NCI-H69 (cell line): ENCODE results near the gene TENT4B.

Experiments
- DNase-seq: peaks from one replicate; lab custom pipeline; 2025; lab: John Stamatoyannopoulos, UW

The TENT4B gene

DNA sequence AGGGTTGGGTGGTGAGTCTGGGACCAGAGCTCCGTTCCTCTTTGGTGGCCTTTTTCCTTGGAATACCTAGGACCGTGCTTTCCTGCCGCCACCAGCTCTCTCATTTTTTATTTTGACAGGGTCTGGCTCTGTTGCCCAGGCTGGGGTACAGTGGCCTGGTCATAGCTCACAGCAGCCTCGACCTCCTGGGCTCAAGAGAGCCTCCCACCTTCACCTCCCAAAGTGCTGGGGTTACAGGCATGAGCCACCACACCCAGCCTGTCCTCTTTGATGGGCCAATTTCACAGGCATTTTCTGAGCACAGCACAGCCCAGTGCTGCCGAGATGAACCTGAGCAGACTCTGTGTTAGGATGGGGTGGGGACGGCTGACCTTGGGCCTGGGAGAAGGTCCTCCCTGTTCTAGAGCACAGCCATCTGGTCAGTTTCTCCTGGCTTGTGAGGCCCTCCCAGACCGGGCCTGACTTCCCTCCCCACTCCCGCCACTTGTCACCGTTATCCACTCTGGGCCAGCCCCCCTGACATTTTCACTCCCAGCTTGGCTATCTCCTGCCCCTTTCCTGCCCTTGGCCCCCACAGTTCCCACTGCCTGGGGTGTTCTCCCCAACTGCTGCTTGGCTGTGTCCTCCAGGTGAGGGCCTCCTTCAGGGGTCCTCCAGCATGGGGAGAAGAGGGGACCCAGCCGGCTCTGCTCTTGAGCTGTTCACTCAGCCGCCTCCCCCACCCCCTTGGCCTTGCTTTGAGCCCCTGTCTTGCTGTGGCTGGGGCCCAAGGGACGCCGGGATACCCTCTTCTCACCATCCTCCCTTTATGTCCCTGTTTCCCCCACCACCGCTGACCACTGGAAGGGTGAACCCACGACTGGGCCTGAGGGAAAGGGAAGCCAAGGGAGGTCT, 118.3 kb downstream of the TENT4B start:
- DNase-seq, result no peak

DNA sequence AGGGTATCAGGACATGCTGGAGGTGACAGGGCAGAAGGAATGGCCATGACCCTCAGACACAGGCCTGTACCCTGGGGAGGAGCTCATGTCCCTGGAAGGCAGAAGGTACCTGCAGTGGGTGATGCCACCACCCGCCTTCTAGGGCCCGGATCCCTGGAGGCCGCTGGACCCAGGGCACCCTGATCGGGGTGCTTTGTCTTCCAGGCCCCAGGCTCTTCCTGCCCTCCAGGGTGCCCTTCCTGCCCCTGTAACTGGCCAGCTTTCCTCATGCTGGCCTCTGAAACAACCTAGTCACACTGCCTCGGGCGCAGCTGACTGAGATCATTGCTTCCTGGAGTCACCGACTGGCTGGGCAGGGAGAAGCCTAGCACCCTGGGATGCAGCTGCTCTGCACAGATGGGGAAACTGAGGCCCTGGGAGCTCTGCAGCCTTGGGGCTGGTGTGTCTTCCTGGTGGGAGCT, 119.0 kb downstream of the TENT4B start:
- no peak for DNase-seq

DNA sequence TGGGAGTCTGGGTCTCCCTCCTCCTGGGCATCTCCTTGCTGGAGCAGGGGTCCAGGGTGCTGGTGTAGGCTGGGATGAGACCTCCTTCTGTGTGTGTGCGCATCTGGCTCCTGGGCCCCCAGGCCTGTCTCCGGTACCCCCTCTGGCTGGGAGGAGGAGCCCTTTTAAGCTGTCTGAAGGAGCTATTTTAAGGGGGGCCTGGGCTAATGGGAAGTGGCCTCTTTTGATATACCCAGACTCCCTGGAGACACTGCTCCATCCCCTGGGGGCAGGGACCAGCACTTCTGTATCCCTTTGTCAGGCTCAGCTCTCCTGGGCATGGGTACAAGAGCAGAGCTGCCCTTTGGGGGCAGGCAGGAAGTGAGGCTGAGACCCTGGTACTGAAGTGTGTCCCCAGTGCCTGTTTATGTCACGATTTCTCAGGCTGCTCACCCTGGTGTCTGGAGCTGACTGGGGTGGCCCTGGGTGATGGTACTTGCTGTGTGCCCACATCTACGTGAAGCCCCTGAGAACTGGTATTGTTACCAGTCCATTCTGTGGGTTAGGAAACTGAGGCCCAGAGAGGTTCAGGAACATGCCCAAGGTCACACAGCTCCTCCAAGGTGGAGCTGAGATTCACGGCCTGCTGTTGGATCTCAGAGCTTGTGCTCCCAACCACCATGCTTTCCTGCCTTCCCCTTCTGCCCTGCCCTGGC, 119.7 kb downstream of the TENT4B start:
- peak; percentile 15 for DNase-seq

DNA sequence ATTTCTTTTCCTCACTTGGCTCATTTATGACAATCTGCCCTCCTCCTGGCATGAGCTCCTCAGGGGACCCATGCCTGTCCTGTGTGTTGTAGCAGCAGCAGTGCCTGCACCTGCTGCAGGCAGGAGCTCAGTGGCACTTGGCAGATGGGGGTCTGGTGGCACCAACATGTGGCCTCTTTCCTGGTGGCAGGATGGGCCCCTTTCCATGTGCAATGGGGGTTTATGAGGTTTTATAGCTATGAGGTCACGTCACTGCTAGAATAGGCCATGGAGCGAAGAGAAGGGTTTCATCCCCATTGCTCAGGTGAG, 120.2 kb downstream of the TENT4B start:
- DNase-seq, result no peak

DNA sequence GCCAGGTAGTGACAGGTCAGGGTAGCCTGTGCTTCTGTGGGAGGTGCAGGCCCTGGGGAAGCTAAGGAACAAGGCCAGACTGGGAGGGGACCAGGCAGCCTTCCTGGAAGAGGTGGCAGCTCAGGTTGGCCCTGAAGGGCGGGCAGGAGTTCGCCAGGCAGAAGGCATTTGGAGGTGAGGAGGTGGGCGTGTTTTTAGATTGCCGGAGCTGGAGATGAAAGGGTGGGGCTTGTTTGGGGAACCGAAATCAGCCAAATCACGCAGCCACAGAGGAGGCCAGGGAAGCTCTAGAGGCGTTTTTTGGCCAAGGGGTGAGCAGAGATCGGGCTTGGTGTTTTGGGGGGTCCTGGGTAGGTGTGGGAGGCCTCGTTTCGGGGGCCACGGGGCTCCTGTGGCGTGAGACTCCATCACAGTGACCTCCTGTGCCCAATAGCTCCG, 120.8 kb downstream of the TENT4B start:
- DNase-seq, result no peak

DNA sequence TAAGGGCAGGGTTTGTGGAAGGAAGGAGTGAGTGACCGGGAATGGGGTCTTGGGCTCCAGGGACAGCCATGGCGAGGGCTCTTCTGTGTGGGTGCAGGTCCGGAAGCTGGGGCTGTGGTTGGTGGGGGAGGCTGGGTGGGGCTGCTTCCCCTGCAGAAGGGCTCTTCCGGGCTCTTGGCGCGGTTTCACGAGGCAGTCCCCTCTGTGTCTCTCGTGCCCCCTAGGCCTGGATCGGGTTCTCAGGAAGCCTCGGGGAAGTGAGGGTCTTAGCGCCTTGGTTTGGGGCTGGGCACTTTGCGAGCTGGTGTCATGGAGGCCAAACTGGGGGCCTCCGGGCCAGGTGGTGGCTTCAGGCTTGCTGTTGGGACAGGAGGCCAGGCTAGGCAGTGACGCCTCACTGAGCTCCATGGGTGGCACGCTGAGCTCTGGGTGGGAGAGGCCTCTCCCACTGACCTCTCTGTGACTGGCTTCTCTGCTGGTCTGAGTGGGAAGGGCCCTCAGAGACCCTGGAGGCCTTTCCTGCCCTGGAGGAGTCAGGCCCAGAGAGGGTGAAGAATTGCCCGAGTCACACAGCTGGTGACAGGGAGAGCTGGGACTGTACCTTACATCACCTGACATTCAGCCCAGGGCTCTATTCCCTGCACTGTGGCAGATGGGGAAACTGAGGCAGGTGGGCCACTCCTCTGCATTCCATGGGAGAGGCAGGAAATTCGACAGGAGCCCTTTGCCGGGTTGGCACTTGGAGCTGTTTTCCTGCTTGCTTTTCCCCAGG, 121.4 kb downstream of the TENT4B start:
- no peak for DNase-seq

DNA sequence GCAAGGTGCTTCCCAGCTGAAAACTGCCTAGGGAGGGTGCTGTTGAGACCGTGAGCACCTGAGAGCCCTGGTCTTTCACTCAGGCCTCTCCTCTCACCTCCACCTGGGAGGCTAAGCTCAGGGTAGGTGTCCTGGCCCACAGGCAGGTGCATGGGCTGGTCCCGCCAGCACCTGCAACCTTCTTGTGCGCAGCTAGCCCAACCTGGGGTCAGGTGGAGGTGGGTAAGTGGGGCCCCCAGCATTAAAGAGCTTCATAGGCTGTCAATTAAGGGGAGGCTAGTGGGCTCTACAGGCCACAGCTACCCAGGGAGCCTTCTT, 122.0 kb downstream of the TENT4B start:
- DNase-seq, result no peak

DNA sequence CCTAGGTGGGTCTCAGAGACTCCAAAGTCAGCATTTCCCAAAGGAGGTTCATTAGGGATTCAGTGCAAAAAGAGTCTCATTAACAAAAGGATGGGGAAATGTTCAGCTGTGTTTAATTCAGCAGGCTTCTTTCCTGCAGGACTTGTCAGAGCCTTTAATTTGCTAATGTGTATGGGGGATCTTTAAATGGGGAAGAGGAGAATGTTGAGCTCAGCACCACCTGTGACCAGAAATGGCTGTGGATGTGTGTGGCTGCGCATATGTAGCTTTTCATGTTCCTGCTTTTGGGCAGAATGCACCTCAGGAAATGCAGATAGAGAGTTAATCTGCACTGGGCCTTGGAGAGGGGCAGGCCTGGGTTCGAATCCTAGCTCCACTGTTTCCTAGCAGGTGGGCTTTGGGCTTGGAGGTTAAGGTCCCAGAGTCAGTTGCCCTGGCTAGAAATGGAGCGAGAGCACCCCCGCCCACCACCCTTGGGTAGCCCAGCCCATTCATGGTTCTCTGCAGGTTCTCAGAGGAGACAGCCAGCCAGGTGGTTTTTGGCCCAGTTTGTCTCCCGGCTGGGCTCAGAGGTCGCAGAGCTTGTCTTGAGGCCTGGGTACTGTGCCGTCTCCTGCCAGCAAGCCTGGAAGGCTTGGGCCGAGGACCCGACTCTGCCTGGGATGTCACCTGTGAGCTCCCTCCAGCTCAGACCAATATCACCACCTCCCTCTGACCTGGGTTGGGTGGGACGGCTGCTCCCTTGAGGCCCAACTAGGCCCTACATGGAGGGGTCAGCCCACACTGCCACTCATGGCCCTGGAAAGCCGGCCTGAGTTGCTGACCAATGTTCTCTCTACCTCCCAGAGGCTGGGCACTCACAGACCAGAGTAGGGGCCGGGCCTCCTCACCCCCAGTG, 122.6 kb downstream of the TENT4B start:
- no peak for DNase-seq

DNA sequence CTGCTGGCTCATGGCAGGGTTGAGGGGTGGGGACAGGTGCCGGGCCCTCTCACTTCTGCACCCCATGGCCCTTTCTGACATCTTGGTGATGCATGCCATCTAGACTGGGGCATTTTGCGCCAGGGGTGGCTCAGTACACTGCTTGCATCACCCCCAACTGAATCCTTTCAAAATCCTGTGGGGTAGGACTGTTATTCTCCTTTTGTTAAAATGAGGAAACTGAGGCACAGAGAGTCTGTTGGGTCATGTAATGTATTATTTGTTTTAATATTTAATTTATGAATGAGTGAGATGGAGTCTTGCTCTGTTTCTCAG, 123.2 kb downstream of the TENT4B start:
- DNase-seq, result no peak

DNA sequence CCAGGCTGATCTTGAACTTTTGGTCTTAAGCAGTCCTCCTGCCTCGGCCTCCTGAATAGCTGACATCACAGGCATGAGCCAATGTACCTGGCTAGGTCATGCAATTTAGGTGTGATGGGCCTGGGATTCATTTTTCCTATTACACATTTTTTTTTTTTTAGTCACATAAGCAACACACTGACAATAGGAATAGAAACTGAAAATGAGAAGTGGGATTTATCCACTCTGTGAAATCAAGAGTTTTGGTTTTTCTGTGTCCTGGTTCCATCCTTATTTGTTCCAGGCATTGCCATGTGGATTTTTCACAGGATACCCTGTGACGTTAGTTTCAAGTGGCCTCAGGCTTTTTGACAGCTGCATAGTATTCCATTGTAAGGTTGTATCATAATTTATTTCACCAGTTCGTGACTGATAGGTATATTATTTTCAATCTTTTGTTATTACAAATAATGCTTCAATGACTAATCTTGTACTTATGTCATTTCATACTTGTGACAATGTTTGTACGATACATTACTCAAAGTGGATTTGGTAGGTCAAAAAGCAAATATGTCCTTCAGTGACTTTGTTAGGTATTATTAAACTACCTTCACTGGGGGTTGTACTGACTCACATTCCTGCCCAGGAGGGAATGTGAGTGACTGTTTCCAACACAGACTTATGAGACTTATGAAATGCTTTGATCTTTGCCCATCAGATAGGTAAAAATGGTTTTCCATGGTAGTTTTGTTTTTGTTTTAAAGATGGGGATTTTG, 123.9 kb downstream of the TENT4B start:
- no peak for DNase-seq

DNA sequence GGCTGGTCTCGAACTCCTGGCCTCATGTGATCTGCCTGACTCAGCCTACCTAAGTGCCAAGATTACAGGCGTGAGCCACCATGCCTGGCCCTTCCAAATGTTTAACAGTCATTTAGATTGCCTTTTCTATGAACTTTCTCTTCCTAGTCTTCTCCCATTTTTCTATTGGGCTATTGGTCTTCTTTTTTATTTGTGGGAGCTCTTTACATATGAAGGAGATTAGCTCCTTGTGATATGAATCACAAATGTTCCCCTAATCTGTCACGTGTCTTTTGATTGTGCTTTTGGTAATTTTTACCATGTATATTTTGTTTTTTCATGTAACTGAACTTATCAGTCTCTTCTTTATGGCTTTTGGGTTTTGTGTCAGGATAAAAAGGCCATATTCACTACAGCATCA, 125.1 kb downstream of the TENT4B start:
- DNase-seq, result no peak

DNA sequence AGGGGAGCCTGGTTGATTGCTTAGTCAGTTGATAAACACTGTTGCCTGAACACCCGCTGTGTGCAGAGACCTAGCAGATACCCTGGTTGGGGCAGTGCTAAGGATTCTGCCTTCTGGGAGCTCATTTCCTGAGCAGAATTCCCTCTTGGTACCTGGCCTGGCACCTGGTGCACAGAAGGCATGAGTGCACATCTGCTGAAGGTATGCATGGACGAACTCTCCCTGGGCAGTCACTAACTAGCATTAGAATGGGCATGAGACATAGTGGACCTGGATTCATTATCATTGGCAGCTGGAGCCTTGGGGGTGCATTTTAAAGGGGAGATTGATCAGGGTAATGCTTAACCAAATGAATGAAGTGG, 126.4 kb downstream of the TENT4B start:
- peak; percentile 28 for DNase-seq

DNA sequence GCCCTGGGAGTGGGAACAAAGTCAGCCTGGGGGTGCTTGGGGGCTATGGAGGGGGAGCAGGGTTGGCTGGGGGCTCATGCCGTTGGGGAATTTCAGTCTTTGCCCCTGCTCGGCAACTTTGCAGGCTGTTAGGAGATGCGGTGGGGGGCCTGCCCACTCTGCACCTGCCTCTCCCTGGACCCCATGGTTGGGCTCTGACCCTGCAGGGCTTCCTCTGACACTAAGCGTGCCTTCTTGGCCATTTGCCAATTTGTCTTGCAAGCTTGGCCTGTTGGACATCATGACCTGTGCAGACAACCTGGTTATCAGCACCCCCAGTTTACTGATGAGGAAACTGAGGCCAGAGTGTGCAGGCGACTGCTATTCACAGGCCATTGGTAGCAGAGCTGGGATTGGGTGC, 127.8 kb downstream of the TENT4B start:
- peak; percentile 32 for DNase-seq
